Right ventricle myocardium inferior (tissue), 1 donor: ENCODE data around the gene ADAM22. TPM values are rescaled to one million over a fixed set of nuclear protein-coding genes. Genes with fewer than 3 reads are reported as not detected.
A peak's percentile ranks its signal among the peaks of the same experiment; 100 is the strongest.

ENCODE experiments used
- ATAC-seq: fragments of 200-7000 bp; cut with Tn5 transposase; one replicate; pipeline ENCODE4 v1.9.1; 2020; ENCODE audit warnings: mild to moderate bottlenecking, moderate library complexity
- DNase-seq: peaks from one replicate; pipeline ENCODE4 v3.0.0; 2021; ENCODE audit errors: missing footprints
- intact Hi-C: fragments of 100-400 bp; cut with DNase I; formaldehyde crosslinking; loops from one replicate; pipeline ENCODE4 v1.11.0; 2022
- total RNA-seq: library from RNA; stranded (reverse); fragmentation: NEBNext Ultra II Directional; extraction: Animal tissue kit (Norgen Biotek cat#: 25700); gene quantifications from one replicate; pipeline ENCODE4 v1.2.1, GENCODE V29; 2021
- donor health status: DM: no; HTN: yes; CAD: no; lungs with severe emphysema.

The ADAM22 gene
- total RNA-seq, 1 donor from 2014 or later = 1.2 TPM

- intact Hi-C loops = no loop called here
- DNase-seq = no peak
- ATAC-seq = no peak
These were observed 156.6 kb downstream of the ADAM22 start for GRCh38 chr7:88090671-88091070.

GRCh38 chr7:88091988-88092675, 158.1 kb downstream of the ADAM22 start:
- DNase-seq (no peak), ATAC-seq (no peak)
- intact Hi-C loops = no loop called here

DNA sequence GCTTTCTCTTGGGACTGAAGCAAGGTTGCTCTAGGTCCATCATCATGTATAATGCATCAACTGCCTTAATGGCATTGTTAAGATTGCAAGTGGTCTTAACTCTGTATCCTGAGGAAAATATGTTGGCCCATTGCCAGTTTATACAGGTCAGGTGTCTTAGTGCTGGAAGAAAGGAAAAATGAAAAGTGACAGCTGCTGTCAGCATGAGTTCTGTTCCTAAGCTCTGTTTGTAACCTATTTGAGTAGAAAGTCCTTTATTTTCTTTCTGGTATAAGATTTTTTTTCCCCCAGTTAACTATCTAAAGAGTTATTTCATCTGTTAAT, 158.6 kb downstream of the ADAM22 start:
- intact Hi-C loops = no loop called here
- no peak for ATAC-seq
- DNase-seq = no peak

- ATAC-seq = no peak
- DNase-seq = no peak
- intact Hi-C loops = no loop called here
These were observed 167.7 kb downstream of the ADAM22 start for GRCh38 chr7:88101769-88102168.

- intact Hi-C loops = no loop called here
These were observed 168.6 kb downstream of the ADAM22 start for GRCh38 chr7:88102675-88103074.

DNA sequence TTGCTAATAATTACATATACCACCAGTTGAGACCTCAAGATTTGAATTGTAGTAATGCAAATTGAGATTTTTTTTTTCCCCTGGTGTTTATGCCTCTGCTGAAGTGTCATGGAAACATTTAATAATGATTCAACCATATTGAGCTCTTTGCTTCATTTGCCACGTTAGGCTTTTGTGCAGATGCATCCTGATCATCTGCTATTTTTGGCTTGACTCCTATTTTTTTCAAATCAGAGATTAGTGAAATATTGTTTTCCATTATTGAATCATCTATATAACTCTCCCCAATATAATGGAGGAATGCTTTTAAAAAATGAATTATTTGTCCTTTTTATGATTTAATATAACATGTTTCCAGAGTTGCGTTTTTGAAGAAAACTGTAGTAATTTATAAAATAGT, 170.7 kb downstream of the ADAM22 start:
- ATAC-seq = no peak
- intact Hi-C loops = no loop called here
- DNase-seq = no peak

More at GRCh38 chr7:88102675-88103074, 168.6 kb downstream of the ADAM22 start:
- no peak for ATAC-seq
- no peak for DNase-seq

GRCh38 chr7:88105231-88105630, 171.2 kb downstream of the ADAM22 start:
- DNase-seq (no peak), ATAC-seq (no peak)
- intact Hi-C loops = no loop called here

GRCh38 chr7:88106434-88106833, 172.4 kb downstream of the ADAM22 start:
- intact Hi-C loops = no loop called here
- ATAC-seq = no peak
- DNase-seq = no peak

GRCh38 chr7:88109612-88110011, 175.6 kb downstream of the ADAM22 start:
- intact Hi-C loops = loop anchor here (2.0 kb wide), 1 partner anchor 311 kb away; no protein-coding TSS in a partner anchor
- DNase-seq = no peak
- no peak for ATAC-seq

DNA sequence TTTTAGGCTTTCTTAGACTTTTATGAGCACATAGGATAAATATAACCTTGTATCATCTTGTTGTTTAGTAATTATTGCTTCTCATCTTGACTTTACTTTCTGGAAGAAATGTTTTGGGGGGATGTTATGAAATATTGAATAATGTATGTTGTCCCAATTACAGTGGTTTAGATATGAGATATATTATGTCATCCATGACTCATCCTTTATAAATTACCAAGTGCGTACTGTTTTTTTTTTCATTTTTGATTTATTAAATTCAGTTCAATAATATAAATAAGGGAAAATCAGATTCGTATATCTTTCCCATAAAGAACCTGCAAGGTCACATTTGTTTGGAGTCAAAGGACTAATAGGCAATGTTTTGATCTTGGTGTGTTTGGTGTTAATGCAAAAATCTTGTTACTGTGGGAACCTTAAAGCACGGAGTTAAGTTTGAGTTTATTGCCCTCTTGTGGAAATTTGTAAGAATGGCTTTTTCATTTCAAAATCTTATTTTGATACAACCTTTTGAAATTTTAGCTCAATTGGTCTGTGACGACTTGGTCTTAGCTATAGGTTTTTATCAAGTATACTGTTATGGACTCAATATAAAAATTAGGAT, 177.2 kb downstream of the ADAM22 start:
- DNase-seq = no peak
- intact Hi-C loops = loop anchor here (2.0 kb wide), 1 partner anchor 312 kb away; no protein-coding TSS in a partner anchor
- no peak for ATAC-seq

DNA sequence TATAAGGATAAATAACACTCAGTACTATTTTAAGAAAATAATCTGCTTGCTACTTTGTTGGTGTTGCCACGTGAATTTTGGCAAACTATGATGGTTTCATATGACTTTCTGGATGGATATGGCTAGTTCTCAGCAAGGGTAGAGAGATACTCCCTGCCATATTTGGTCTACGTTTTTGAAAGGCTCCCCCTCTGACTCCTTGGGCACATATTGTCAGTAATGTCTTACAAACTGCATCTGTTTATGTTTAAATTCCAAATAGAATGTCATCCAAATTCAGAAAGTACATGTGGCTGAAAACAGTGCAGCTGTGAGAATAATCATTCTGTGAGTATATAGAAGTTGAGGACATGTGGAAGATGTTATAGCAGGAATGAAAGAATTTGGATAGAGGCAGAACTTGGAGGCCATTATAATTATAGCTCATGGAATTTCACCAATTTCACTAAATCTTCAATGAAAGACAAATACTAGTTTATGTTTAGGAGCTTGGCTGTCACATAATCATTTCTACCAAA, 178.0 kb downstream of the ADAM22 start:
- DNase-seq (no peak), ATAC-seq (peak; percentile 31)
- intact Hi-C loops = loop anchor here (2.0 kb wide), 1 partner anchor 313 kb away; no protein-coding TSS in a partner anchor

DNA sequence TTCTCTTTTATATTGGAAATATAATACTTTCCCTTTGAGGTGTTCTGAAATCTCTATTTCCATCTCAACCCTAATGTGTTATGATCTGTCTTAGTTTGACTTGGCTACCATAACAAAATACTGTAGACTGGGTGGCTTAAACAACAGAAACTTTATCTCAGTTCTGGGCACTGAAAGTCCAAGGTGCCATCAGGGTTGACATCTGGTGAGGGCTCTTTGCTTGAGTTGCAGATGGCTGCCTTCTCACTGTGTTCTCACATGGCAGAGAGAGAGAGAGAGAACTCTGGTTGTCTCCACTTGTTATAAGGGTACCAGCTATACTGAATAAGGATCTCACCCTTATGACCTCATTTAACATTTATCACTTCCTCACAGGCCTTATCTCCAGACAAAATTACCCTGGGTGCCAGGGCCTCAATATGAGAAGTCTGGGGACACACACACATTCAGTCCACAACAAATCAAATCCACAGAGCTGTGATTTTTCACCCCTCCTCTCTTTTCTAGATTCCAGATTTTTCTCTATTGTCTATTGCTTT, 181.3 kb downstream of the ADAM22 start:
- intact Hi-C loops = no loop called here
- DNase-seq (no peak), ATAC-seq (no peak)

- ATAC-seq = no peak
These were observed 181.8 kb downstream of the ADAM22 start for GRCh38 chr7:88115816-88116215.

DNA sequence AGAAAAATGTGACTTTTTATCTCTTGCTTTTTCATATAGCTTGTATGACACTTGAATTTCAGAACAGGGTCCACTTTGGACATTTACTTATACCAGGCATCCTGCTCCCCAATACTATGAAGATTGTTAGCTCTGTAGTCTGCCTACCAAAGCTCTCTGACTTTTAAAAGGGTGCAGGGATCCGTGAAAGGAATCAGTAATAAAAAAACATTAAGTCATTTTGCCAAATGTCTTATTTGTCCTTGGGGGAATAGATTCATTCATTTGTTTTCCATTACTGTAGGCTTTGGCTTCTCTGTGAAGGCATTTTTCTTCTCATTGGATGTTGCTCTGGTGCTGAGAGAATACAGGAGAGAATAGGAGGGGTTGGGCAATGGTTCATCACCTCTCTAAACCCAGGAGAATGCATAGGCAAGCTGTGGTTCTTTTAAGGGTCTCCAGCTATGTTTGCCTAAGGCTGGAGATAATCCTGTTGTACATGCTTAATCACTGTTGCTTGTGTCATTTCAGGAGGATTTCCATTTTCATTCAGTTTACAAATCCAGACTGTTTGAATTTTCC, 182.3 kb downstream of the ADAM22 start:
- no peak for ATAC-seq
- intact Hi-C loops = no loop called here
- DNase-seq = no peak

More at GRCh38 chr7:88115816-88116215, 181.8 kb downstream of the ADAM22 start:
- intact Hi-C loops = no loop called here
- DNase-seq = no peak

DNA sequence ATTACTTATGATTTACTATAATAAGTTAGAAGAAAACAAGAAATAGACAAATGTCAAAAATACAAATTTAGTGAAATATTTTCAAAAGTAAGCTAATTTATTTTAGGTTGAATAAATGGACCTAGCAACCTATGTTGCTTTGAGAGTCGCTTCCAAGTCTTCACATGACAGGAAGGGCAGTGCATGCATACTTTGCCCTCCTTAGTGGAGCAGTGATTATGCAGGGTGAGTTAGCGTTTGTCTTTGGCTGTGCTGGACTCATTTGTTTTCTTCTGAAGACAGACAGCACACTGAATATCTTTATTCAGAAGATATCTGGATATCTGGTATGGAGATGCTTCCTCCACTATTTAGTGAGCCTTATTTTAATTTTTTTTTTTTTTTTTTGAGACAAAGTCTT, 183.3 kb downstream of the ADAM22 start:
- no peak for DNase-seq
- ATAC-seq = no peak
- intact Hi-C loops = no loop called here

DNA sequence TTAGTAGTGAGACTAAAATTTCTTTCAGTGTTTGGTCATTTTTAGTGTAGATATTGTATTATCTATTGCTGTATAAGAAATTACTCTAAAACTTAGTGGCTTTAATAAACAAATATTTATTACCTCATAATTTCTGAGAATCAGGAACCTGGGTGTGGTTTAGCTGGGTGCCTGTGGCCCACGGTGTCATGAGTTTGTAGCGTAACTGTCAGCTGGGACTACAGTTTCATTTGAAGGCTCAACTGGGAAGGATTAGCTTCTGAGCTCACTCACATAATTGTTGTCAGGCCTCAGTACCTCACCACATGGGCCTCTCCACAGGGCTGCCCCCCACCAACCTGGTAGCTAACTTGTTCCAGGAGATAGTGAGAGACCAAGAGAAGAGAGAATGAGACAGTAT, 187.3 kb downstream of the ADAM22 start:
- intact Hi-C loops = no loop called here
- no peak for DNase-seq
- no peak for ATAC-seq

DNA sequence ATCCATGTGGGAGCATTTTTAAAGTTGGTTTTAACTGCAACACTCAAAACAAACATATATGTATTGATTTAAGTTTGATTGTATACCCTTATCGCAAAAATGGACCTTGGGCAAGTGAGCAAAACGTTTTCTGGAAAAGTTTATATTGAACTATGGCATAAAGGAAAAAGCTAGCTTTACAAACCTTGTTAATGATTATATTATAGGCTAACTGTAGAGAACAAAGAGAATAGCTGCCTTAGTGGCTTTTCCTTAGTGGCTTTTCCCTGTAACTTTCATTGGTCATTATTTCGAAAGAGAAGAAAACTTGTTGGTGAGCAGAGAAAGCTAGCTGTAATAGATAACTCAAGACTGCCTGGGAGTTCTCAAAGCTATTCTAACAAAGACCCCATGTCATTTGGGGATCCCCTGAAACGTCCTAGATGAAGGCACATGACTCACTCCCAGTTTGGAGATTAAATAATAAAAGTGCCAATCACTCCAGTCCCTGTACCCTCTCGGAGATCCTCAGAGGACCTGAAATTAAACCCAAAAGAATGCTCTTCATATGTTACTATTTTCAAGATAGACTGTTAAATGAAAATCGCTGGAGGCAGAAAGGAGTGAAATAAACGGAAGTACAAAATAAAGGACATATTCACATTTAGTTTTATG, 193.7 kb downstream of the ADAM22 start:
- no peak for ATAC-seq
- intact Hi-C loops = no loop called here
- DNase-seq = no peak

DNA sequence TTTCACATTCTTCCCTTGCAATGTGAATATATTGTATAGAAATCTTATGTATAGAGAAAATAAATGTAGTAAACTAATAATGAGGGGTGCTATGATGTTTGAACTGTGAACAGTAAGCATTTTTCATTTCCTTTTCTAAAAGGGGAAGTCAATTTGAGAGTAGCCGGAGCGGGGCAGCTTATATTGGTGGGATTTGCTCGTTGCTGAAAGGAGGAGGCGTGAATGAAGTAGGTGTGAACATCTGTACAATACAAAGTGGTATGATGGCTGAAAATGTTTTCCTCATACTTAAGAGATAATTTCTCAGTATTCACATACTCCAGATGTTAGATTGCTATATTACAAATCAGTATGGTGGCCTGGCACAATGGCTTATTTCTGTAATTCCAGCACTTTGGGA, 198.7 kb downstream of the ADAM22 start:
- DNase-seq (peak; percentile 43), ATAC-seq (no peak)
- intact Hi-C loops = no loop called here

DNA sequence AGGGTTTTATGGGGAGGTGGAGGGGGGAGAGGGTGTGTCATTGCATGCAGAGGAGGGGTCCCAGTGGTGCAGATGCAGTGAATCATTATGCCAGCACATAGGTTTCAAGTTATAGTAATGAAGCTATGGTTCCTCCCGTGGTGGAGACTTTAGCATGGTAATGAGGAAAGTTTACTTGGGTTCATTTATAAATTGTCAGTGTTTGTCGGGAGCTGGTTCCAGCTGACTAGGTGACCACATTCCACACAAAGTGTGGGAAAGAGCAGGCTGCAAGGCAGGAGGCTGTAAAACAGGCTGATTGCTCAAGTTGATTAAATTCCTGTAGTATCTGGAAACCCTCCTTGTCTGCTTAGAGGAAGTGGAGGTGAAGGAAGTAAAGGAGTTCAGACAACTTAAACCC, 206.9 kb downstream of the ADAM22 start:
- DNase-seq (no peak), ATAC-seq (no peak)
- intact Hi-C loops = no loop called here
